ENCODE results near the gene CCDC192.
"Not testable (repeated sequence)": the region's sequence is repeated elsewhere in the genome, so short reads cannot be mapped to it uniquely, and the experiment has no call there.

Gene CCDC192

DNA sequence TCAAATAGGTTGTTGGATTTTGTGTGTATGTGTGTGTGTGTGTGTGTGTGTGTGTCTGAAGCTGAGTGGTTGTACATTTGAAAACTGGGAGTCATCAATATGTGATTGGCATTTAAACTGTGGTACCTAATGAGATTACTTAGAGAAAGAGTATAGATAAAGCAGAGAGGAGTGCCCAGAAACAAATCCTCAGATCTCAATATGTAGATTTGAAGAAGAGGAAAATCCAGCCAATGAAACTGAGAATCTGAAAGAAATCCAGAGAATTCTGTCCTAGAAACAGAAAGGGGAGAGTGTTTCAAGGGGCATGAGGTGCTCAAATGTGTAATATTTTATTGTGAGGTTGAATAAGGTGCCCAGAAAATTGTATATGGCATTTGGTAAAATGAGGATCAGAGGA, 66.2 kb downstream of the CCDC192 start:
- no peak for DNase-seq

DNA sequence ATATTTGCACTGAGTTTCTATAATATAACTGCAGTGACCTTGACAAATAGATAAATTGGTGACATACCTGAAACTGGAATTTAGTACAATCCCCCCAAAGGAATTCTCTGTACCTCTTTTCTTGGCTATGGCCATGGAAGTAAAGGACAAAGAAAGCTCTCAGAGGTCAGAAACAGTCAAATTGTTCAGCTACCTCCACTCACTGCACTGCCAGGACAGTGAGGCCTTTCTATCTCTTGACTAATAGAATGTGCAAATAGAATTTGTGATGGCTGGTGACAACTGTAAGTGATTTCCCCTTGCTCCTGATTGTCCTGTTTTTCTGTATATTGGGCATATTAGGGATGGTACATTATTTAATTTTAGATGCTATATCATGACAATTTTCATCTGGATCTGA, 67.1 kb downstream of the CCDC192 start:
- DNase-seq, result no peak

DNA sequence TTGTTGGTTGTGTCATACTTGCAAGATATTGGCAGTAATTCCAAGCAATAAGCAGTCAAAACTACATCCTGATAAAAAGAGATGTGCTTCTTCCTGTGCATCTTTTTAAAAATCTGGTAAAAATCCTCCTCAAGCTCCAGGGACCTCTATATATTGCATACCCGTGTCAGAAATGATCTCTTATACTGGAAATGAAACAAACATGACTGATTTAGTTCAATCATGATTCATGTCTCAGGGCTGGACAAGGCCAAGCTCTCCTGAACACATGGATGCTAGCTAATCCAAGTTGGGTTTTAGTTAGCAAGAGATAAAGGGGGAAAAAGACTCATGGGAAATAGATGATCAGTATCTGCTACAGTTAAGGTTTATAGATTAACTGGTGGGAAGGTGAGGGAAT, 69.3 kb downstream of the CCDC192 start:
- no peak for DNase-seq

DNA sequence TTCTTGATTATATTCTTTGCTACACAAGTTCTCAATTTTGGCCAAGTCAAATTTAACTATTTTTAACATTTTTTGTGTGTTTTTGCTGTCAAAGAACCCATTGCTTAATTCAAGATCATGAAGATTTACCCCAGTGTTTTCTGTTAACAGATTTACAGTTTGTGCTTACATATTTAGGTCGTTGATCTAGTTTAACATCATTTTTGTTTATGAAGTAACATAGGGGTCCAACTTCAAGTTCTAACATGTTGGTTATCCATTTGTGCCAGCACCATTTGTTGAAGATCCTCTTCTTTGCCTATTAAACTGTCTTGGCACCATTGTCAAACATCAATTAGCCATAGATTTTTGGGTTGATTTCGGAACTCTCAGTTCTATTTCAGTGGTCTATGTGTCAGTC, 71.0 kb downstream of the CCDC192 start:
- DNase-seq, result no peak

DNA sequence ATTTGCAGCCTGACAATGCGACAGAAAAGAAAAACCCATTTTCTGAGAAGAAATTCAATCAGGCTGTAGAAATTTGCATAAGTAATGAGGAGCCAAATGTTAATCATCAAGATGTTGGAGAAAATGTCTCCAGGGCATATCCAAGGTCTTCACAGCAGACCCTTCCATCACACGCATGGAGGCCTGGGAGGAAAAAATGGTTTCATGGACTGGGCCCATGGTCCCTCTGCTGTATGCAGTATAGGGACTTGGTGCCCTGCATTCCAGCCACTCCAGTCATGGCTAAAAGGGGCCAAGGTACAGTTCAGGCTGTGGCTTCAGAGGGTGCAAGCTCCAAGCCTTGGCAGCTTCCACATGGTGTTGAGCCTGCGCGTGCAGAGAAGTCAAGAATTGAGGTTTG, 73.3 kb downstream of the CCDC192 start:
- DNase-seq, result no peak

DNA sequence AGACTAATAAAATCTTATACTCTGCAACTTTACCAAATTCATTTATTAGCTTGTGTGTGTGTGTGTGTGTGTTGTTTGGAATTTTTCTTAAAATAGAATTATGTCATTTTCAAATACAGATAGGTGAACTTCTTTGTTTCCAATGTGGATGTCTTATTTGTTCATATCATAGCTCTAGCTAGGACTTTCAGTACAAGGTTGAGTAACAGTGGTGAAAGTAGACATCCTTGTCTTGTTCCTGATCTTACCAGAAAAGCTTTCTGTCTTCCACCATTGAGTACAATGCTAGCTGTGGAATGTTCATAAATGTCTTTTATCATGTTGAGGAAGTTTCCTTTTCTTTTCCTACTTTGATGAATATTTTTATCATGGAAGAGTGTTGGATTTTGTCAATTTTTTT, 74.8 kb downstream of the CCDC192 start:
- DNase-seq, result no peak

DNA sequence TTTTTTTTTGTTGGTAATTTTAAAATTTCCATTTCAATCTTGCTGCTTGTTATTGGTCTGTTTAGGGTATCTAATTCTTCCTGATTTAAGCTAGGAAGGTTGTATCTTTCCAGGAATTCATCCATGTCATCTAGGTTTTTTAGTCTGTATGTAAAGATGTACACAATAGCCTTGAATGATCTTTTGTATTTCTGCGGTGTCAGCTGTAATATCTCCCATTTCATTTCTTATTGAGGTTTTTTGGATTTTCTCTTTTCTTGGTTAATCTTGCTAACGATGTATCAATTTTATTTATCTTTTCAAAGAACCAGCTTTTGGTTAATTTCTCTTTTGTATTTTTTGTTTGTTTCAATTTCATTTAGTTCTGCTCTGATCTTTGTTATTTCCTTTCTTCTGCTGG, 79.3 kb downstream of the CCDC192 start:
- not testable (repeated sequence) for DNase-seq

DNA sequence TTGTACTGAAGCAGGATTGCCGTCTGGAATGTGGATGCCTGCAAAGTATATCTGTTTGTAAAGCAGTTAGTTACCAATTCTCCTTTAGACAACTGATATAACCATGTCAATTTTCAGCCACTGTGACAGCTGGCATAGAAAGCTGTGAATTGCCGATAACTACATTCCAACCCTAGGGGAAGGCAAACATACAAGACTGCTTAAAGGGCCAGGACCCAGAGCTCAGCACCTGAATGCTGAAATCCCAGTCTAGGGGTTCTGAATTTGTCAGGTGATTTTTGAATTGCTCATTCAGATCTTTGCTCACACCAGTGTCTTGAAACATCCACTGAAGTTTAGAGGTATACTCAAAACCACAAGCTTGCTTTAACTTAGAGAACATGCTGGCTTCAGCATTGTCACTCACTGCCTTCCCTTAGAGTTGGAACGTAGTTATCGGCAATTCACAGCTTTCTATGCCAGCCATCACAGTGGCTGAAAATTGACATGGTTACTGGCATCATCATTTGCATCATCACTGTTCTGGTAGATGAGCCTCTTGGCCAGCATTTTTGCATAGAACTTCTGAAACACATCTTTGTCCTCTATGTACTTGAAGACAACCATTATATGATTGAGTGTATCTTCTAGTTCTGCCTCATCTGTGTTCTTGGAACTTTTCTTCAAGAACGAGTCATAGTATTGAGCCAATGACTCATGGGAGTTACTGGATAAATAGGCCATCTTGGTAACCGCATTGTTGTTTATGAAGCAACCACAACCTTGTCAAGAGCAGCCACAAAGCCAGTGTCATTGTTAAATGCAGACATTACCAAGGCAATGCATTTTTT, 82.1 kb downstream of the CCDC192 start:
- DNase-seq, result no peak

DNA sequence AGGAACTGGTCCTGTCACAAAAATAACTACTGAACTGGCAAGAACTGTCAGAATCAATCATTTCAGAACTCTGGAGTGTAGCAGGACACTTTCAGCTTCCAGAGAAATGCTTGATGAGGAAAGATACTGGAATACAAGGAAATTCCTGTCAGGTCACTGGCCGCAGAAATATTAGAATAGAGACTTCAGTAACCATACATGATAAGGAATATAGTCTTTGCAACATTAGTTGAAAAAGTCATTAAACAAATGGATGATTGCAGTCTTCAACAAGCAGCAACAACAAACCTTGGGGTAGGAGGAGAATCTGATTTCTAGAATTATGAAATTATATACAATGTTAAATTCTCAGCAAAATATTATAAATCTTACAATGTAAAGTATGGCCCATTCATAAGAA, 88.2 kb downstream of the CCDC192 start:
- DNase-seq, result no peak

DNA sequence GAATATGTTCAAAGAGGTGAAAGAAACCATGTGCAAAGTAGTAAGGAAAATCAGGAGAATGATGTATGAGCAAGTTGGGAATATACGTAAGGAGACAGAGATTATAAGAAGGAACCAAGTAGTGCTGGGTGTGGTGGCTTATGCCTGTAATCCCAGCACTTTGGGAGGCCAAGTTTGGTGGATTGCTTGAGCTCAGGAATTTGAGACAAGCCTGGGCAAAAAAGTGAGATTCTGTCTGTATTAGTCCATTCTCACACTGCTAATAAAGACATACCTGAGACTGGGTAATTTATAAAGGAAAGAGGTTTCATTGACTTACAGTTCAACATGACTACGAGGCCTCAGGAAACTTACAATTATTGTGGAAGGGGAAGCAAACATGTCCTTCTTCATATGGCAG, 88.7 kb downstream of the CCDC192 start:
- not testable (repeated sequence) for DNase-seq

DNA sequence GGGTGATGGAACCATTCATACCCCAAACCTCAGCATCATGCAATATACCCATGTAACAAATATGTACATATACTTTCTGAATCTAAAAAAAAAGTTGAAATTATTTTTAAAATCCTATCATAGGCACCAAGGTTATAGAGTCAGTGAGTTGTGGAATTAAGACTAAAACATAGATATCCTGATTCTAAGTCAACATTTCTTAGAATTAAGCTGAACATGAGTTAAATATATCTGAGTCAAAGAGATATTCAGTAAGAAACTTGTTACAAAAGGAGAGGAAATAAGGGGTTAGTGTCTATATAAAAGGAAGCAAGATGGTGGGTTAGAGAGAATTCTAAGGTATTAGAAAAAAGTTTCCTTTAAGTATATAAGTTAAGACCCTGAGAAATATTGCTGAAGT, 89.9 kb downstream of the CCDC192 start:
- no peak for DNase-seq

DNA sequence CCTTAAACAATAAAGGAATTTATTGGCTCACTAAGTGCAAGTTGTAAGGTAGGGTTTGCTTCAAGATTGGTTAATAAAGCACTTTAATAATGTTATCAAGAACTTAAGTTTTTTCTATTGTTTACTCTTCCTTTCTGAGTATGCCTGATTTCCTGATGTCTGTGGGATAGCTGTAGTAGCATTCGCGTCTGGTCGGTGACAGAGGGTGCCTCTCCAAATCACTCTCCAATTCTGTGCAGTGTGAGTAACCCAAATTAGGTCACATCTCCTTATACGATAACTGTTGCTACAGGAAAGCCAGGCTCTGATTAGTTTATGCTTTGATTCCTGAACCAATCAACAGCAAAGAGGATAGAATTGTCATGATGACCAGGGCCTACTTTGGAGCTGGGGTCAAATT, 90.7 kb downstream of the CCDC192 start:
- DNase-seq, result no peak

DNA sequence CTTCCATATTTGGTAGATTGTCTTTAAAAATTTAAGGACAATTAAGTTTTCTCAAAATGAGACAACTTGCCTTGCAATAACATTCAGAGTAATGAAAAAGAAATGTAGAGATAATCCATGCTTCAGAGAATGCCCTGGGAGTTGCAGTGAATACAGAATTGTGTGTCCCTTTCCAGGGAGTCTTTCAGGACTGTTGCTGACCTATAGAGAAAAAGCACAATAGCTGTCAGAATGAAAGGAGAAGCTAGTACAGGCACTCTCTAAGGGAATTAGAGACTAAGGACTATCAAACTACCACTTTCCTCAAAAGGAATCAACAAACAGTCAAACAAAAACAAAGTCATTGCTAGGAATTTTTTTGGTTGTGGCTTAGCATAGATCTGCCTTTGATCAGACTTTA, 93.0 kb downstream of the CCDC192 start:
- no peak for DNase-seq

DNA sequence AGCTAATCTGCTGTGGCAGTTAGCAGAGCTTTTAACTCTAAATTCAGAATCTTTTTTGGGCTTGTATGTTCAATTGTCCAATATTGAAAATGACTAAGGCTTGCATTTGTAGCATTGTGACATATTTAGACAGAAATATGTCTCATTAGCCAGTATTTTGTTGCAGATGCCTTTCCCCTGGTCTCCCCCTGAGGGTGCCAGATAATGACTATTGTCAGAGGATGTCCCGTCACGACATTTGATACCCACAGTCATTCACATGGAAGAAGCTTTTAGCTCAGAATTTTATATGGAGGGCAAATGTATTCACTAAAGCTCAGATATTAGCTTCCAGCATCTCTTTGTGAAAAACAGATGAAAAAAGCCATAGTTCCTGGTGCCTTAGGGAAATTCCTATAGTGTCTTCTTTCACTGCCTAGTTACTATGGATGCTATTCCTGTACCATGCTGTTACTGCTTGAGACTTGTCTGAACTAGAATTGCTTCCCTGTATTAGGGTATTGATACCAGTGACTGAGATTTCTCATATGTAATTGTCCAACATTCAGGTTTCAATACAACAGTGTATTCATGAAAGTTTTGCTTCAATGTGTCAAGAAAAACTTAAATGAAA, 96.2 kb downstream of the CCDC192 start:
- no peak for DNase-seq

DNA sequence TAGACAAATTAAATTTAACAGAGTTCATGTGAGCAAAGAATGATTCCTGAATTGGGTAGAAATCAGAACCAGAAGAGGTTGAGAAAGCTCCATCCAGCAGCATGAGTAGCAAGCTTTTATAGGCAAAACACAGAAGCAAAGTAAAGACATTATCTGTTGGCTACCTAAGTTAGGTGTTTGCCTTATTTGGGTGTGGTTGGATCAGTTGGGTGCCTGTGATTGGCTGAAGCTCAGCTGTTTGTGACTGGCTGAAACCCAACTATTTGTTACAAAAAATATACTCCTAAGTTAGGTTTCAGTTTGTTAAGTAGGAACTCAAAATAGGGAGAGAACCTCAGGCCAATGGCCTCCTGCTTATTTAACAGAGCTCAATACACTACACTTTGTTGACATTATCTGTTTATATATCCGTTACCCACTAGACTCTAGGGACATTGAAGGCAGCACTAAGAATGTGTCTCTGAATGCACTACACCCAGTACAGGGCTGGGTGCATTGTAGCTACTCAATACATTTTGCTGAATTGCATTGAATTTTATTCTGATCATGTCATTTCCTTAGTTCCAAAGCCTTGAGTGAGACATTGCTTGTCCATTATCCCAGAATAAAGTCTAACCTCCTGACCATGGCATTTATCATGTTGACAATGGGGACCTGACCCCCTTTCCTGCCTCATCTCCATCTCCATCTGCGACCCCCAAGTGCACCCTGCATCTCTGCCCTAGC, 98.7 kb downstream of the CCDC192 start:
- DNase-seq, result no peak

DNA sequence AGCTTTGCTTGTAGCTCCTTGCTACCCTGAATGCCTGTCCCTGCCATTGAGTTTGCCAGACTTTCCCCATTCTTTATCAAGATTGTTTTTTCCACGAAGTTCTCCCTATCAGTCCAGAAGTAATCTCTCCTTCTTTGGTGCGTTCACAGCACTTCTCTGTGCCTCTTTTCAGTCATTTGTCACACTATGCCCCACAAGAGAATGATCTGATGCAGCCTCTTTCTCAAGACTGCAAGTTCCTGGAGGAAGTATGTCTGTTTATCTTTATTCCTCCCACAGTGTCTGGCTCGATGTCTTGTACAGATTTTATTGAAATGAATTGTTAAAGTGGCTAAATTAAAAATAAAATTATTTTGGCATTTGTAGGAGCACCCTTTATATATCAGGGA, 99.3 kb downstream of the CCDC192 start:
- no peak for DNase-seq

DNA sequence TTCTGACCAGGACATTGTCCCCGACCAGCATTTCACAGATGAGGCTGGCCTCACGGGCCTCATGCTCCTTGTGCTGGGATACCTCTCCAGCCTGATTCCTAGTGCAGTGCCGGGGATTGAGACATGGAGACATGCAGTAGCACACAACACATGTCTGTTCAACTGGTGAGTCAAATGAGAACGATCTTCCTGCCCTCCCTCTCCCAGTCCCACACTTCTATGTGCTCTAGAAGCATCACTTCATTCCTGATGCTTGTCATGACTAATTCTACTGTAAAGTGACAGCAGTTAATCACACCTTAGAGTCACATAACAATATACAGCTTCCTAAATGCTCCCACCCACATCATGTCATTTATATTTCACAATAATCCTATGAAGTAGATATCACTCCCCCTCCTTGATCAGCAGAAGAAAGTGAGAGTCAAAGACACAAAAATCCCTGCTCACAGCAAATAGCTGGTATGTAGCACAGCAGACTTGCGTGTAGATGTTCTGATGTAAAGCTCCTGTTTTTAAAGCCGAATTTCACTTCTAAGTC, 101.8 kb downstream of the CCDC192 start:
- DNase-seq, result no peak

DNA sequence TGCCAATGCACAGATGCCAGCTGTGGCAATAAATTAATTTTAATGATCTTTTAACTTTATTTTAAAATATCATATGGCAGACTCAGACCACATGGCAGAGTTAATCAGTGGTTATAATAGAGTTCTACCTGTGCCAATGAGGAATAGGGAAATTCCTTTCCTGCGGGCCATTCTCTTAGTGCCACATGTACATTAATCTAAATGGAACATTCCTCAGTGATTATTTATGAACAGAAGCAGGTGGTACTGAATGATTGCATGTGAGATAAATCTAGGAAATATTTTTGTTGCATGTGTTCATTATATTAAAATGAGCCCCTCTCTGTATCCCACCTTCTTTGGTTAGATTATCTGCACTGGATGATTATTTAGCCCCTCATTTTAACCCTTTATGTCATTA, 102.3 kb downstream of the CCDC192 start:
- no peak for DNase-seq

DNA sequence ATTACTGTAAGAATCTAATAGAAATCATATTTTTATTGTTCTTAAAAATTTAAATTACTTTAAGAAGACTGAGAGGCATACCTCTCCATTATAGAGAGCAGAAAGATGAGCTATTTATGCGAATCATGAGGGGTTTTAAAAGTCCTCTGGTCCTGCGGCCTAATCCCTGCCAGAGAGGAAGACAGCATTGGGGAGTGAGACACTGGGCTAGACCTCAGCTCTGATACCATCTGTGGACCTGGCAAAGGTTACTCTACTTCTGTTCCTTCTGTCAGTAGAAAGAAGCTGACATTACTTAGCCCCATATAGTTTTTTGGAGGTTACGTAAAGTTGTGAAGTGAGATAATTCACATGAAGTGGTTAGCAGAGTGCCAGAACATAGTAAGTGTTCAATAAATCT, 103.6 kb downstream of the CCDC192 start:
- DNase-seq, result no peak

DNA sequence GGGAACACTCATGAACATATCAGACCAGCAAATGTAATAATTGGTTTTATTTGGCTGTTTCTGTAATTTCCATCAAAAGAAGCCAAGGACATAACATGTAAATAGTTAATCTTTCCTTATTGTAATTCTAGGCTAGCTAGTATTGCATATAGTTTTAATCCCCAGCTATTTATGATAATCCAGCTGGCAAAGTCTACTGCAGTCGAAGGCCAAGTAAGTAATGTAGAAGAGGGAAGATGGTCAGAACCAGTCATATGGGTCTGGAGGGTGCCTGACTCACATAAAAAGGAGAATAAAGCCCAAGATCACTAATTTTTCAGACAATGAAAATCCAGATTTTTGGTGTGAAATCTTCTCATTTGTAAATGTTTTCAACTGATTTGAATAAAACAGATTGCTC, 106.3 kb downstream of the CCDC192 start:
- no peak for DNase-seq

DNA sequence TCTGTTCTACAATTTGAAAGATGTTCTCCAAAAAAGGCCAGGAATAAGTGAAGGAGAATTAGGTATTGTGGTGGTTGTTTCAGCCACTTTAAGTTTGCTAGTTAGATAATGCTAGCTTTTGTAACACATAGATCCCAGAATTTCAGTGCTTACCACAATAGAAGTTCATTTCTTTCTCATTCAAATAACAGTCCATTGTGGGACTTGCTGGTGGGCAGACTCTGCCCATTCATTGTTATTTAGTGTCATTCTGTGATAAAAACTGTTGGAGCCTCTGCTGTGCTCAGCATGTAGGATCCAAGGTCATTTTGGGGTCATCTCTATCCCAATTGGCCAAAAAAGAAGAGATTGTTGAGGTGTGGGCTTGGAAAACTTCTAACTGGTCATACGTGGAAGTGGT, 106.8 kb downstream of the CCDC192 start:
- no peak for DNase-seq

DNA sequence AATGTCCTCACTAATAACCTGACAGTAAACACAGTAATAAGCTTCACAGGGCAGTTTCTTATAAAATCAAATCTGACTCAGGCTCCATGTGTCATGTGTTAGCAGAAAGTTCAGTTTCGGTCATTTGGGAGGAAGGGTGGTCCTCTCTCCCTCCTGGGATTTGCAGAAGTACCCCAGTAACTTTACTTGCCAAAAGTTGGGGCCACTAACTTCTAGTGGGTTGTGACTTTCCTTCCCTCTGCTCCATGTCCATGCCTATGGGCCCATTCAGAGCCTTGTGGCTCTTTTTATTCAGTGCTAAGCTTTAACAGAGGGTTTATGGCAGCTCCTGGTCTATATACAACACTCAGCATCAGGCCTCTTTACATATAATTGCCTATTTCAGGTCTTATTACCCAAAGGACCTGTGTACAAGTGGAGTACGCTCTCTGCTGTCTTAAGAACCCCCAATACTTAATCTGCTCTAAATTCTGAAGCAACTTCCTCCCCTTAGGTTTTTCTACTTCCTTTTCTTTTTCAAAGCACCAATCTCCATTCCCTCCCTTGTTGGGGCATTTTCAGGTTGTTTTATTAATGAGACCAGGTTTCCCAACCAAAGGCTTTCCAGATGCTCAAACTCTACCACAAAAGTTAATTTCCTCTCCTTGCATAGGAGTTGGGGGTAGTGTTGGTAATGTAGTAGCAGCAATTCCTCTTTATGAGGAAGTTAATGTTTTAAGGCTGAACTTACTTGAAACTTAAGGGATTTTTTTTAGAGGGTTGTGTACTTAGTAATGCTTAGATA, 107.7 kb downstream of the CCDC192 start:
- no peak for DNase-seq

DNA sequence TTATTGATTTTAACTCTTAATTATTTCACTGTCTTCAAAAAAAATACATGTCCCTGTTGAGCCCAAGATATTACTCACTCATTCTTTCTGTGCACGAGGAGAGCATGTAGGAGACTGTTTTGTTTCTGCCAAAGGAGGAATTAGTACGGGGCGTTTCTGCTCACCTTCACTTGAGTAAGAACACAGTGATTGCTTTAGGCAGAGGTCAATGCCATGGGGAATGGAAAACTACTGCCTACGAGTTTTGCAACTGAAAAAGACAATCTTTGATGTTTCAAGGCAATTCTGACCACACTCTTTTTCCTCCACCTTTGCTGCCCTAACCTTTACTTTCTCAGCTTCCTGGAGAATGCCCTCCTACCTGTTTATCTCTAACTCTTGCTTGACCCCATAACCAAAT, 109.4 kb downstream of the CCDC192 start:
- DNase-seq, result no peak
